ENCODE results near the gene MAP3K4.

DNA sequence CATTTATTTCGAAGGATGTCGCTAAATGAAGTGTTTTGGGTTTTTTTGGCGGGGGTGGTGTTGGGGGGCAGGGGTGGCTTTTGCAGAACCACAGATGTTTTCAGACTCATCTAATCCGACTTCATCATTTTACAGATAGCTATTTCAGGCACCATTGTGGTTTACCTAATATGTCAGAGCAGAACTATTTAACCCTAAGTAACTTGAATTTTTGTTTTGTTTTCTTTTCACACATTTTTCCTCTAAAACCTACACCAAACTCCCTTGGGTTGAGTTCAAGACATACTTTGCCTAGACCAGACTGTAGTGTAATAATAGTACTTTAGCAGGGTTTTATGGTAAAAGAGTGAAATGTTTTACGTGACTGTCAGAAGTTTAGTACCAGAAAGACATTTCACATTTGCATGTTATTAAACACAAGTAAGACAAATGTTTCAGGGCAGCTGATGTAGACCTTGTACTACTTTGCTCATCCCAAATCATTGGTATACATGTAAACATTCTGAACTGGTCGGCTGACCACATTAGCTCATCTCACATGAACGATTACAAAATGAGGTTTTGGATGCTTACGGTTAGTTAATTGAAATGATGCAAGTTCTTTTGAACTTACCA lies 37.7 kb downstream of the MAP3K4 start:
- TF ChIP-seq, protein P1, sequence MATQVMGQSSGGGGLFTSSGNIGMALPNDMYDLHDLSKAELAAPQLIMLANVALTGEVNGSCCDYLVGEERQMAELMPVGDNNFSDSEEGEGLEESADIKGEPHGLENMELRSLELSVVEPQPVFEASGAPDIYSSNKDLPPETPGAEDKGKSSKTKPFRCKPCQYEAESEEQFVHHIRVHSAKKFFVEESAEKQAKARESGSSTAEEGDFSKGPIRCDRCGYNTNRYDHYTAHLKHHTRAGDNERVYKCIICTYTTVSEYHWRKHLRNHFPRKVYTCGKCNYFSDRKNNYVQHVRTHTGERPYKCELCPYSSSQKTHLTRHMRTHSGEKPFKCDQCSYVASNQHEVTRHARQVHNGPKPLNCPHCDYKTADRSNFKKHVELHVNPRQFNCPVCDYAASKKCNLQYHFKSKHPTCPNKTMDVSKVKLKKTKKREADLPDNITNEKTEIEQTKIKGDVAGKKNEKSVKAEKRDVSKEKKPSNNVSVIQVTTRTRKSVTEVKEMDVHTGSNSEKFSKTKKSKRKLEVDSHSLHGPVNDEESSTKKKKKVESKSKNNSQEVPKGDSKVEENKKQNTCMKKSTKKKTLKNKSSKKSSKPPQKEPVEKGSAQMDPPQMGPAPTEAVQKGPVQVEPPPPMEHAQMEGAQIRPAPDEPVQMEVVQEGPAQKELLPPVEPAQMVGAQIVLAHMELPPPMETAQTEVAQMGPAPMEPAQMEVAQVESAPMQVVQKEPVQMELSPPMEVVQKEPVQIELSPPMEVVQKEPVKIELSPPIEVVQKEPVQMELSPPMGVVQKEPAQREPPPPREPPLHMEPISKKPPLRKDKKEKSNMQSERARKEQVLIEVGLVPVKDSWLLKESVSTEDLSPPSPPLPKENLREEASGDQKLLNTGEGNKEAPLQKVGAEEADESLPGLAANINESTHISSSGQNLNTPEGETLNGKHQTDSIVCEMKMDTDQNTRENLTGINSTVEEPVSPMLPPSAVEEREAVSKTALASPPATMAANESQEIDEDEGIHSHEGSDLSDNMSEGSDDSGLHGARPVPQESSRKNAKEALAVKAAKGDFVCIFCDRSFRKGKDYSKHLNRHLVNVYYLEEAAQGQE (IDR thresholded peaks at IDR 0.05; ENCODE audit: borderline replicate concordance) = no peak
- TF ChIP-seq CTCF (IDR thresholded peaks at IDR 0.05; ENCODE audit: poor library complexity, severe bottlenecking) = no peak
- TF ChIP-seq POLR2AphosphoS5 (IDR thresholded peaks at IDR 0.05) = no peak
- no peak for TF ChIP-seq TAF1 (IDR thresholded peaks at IDR 0.05; ENCODE audit: low read depth)
- TF ChIP-seq EP300 (conservative IDR thresholded peaks at IDR 0.05; ENCODE audit: poor library complexity, severe bottlenecking) = no peak
- no peak for TF ChIP-seq EZH2 (IDR thresholded peaks at IDR 0.05; ENCODE audit: borderline replicate concordance, insufficient read depth, low read length, poor library complexity, severe bottlenecking)
- no peak for TF ChIP-seq RAD21 (conservative IDR thresholded peaks at IDR 0.05)
- TF ChIP-seq SMC3 (conservative IDR thresholded peaks at IDR 0.05; ENCODE audit: poor library complexity) = no peak
